SK-N-SH (cell line): ENCODE data around the gene SREBF2. TPM values are rescaled to one million over a fixed set of nuclear protein-coding genes. Genes with fewer than 3 reads are reported as not detected.

ENCODE experiments used
- CTCF ChIA-PET: fragments of 300-600, 350-600 bp; formaldehyde crosslinking; extraction: SDS; loops from one replicate; lab custom pipeline; 2021; lab: Yijun Ruan, JAX
- POLR2A ChIA-PET: fragments of 350-600 bp; sonication (Branson Sonifier 250); formaldehyde crosslinking; extraction: SDS; loops from one replicate; lab custom pipeline; 2020; ENCODE audit warnings: antibody characterized with exemption, inconsistent platforms; lab: Yijun Ruan, JAX
- DNase-seq: peaks from one replicate; pipeline ENCODE4 v3.0.0; 2012
- H2AFZ ChIP-seq: fragments of 200-600 bp; sonication (generic); 2 replicates; pipeline ENCODE4 v1.8.1; 2016; ENCODE audit warnings: antibody characterized with exemption, mild to moderate bottlenecking, low read depth
- H3F3A ChIP-seq: fragments of 200-600 bp; sonication (generic); replicated peaks from 2 replicates; pipeline ENCODE3; 2016; ENCODE audit warnings: antibody characterized with exemption, mild to moderate bottlenecking; ENCODE audit not compliant: insufficient read depth
- H3K27ac ChIP-seq, 2 experiments: fragments of 200-500 bp in 1 of 2; fragments of 200-600 bp in 1 of 2; sonication (Bioruptor generic) in 1 of 2; sonication (generic), shearing (Covaris generic) in 1 of 2; 2 replicates each; pipeline versions ENCODE4 v1.5.1 to v1.6.1; 2014 to 2016; ENCODE audit warnings: low read depth in 2 of 2, inconsistent platforms in 1 of 2, low read length in 1 of 2, mild to moderate bottlenecking in 1 of 2, mixed read lengths in 1 of 2
- H3K27me3 ChIP-seq: fragments of 200-600 bp; sonication (generic), shearing (Covaris generic); 2 replicates; pipeline ENCODE4 v1.6.1; 2016; ENCODE audit warnings: mixed run types; ENCODE audit not compliant: insufficient read depth
- H3K36me3 ChIP-seq, 2 experiments: fragments of 200-500 bp in 1 of 2; fragments of 200-600 bp in 1 of 2; sonication (Bioruptor generic) in 1 of 2; sonication (generic) in 1 of 2; replicated peaks in 1 of 2; 2 replicates each; pipeline versions ENCODE3 to v1.5.1; 2014 to 2016; ENCODE audit warnings: low read length in 1 of 2, mild to moderate bottlenecking in 1 of 2; ENCODE audit not compliant: insufficient read depth in 2 of 2, control insufficient read depth in 1 of 2
- H3K4me1 ChIP-seq, 2 experiments: fragments of 200-500 bp in 1 of 2; fragments of 200-600 bp in 1 of 2; sonication (Bioruptor generic) in 1 of 2; sonication (generic), shearing (Covaris generic) in 1 of 2; 2 replicates each; pipeline versions ENCODE4 v1.5.1 to v1.6.1; 2014 to 2016; ENCODE audit warnings: low read depth in 1 of 2, low read length in 1 of 2, mixed run types in 1 of 2; ENCODE audit not compliant: insufficient read depth in 2 of 2, control insufficient read depth in 1 of 2
- H3K4me2 ChIP-seq: fragments of 200-600 bp; sonication (generic), shearing (Covaris generic); 2 replicates; pipeline ENCODE4 v1.6.1; 2017; ENCODE audit warnings: mixed run types
- H3K4me3 ChIP-seq, 2 experiments: fragments of 200-500 bp in 1 of 2; fragments of 200-600 bp in 1 of 2; sonication (Bioruptor generic) in 1 of 2; sonication (generic), shearing (Covaris generic) in 1 of 2; 2 replicates each; pipeline versions ENCODE4 v1.5.1 to v1.8.1; 2014 to 2016; ENCODE audit warnings: low read depth in 2 of 2, inconsistent platforms in 1 of 2, low read length in 1 of 2, mild to moderate bottlenecking in 1 of 2, mixed read lengths in 1 of 2, moderate library complexity in 1 of 2
- H3K79me2 ChIP-seq: fragments of 200-600 bp; sonication (generic); 2 replicates; pipeline ENCODE4 v1.8.1; 2017; ENCODE audit warnings: mild to moderate bottlenecking; ENCODE audit not compliant: insufficient read depth
- H3K9ac ChIP-seq: fragments of 200-600 bp; sonication (generic); 2 replicates; pipeline ENCODE4 v1.6.1; 2017; ENCODE audit warnings: mixed run types
- H3K9me2 ChIP-seq: fragments of 200-600 bp; sonication (generic); 2 replicates; pipeline ENCODE4 v1.6.1; 2017; ENCODE audit warnings: mixed run types
- H3K9me3 ChIP-seq: fragments of 200-600 bp; sonication (generic); 2 replicates; pipeline ENCODE4 v1.6.1; 2017; ENCODE audit warnings: mixed run types, mild to moderate bottlenecking, moderate library complexity
- H4K20me1 ChIP-seq: fragments of 200-600 bp; sonication (generic); 2 replicates; pipeline ENCODE4 v1.6.1; 2017; ENCODE audit warnings: mild to moderate bottlenecking, mixed run types; ENCODE audit not compliant: insufficient read depth
- CHD2 ChIP-seq: fragments of 150-350 bp; IDR thresholded peaks from 2 replicates; pipeline ENCODE4 v1.6.1; 2018; ENCODE audit warnings: low read length; ENCODE audit not compliant: partially characterized antibody
- CTCF ChIP-seq: fragments of 200-600 bp; sonication (generic); IDR thresholded peaks from 2 replicates; pipeline ENCODE4 v1.6.1; 2017; ENCODE audit warnings: antibody characterized with exemption, mild to moderate bottlenecking, moderate library complexity
- ELF1 ChIP-seq: IDR thresholded peaks from 2 replicates; pipeline ENCODE4 v1.4.0; 2012
- EZH2phosphoT487 ChIP-seq: fragments of 200-600 bp; sonication (generic); IDR thresholded peaks from 2 replicates; pipeline ENCODE4 v1.6.1; 2017; ENCODE audit warnings: low read depth, mixed run types, mild to moderate bottlenecking, antibody characterized with exemption, moderate library complexity, borderline replicate concordance
- FOSL2 ChIP-seq: IDR thresholded peaks from 2 replicates; pipeline ENCODE4 v1.4.0; 2012; ENCODE audit warnings: low read depth, mild to moderate bottlenecking, moderate library complexity, borderline replicate concordance
- FOXJ3 ChIP-seq: sonication (generic); formaldehyde crosslinking; IDR thresholded peaks from 2 replicates; pipeline ENCODE4 v1.5.1; 2020; ENCODE audit warnings: mild to moderate bottlenecking, missing genetic modification reagents
- GABPA ChIP-seq: IDR thresholded peaks from 2 replicates; pipeline ENCODE4 v1.4.0; 2012; ENCODE audit warnings: low read depth, mild to moderate bottlenecking
- IRF3 ChIP-seq: fragments of 150-350 bp; IDR thresholded peaks from 2 replicates; pipeline ENCODE4 v1.6.1; 2016; ENCODE audit warnings: mild to moderate bottlenecking, low read depth, low read length
- JUND ChIP-seq: IDR thresholded peaks from 2 replicates; pipeline ENCODE4 v1.4.0; 2012
- MAX ChIP-seq: IDR thresholded peaks from 2 replicates; pipeline ENCODE4 v1.4.0; 2012; ENCODE audit warnings: low read depth
- MEF2A ChIP-seq: IDR thresholded peaks from 2 replicates; pipeline ENCODE4 v1.4.0; 2012; ENCODE audit warnings: low read depth, borderline replicate concordance
- MXI1 ChIP-seq: IDR thresholded peaks from 2 replicates; pipeline ENCODE4 v1.6.1; 2012; ENCODE audit warnings: mild to moderate bottlenecking, low read depth, low read length, improper control_type of control experiment
- NRF1 ChIP-seq: IDR thresholded peaks from 2 replicates; pipeline ENCODE4 v1.6.1; 2012; ENCODE audit warnings: low read depth, mild to moderate bottlenecking, low read length
- PBX3 ChIP-seq: IDR thresholded peaks from 2 replicates; pipeline ENCODE4; 2012
- POLR2AphosphoS5 ChIP-seq: IDR thresholded peaks from 2 replicates; pipeline ENCODE4 v1.6.1; 2012; ENCODE audit warnings: low read depth, low read length
- RAD21 ChIP-seq: IDR thresholded peaks from 2 replicates; pipeline ENCODE4 v1.6.1; 2012; ENCODE audit warnings: mild to moderate bottlenecking, low read length
- RCOR1 ChIP-seq: fragments of 150-350 bp; IDR thresholded peaks from 2 replicates; pipeline ENCODE4 v1.6.1; 2017; ENCODE audit warnings: antibody characterized with exemption, low read length
- SMC3 ChIP-seq: IDR thresholded peaks from 2 replicates; pipeline ENCODE4 v1.6.1; 2012; ENCODE audit warnings: low read depth, low read length, improper control_type of control experiment
- TAF1 ChIP-seq: IDR thresholded peaks from 2 replicates; pipeline ENCODE4 v1.6.1; 2012; ENCODE audit warnings: low read depth, mild to moderate bottlenecking, low read length, moderate library complexity, borderline replicate concordance
- TCF12 ChIP-seq: IDR thresholded peaks from 2 replicates; pipeline ENCODE4 v1.4.0; 2012
- USF2 ChIP-seq: fragments of 150-350 bp; IDR thresholded peaks from 2 replicates; pipeline ENCODE4 v1.6.1; 2017; ENCODE audit warnings: antibody characterized with exemption, low read length, low read depth, borderline replicate concordance
- YY1 ChIP-seq: IDR thresholded peaks from 2 replicates; pipeline ENCODE4 v1.4.0; 2012; ENCODE audit warnings: low read depth, mild to moderate bottlenecking
- WGBS: methylation state at CpG from one replicate; pipeline ENCODE4 v1.1.6; 2017; ENCODE audit warnings: low lambda C conversion rate; 5-methylcytosine and 5-hydroxymethylcytosine counted together
- polyA plus RNA-seq, 3 experiments: library from polyadenylated mRNA; depleted of rRNA; stranded (reverse); fragments of >200 nt; gene quantifications; 2 replicates each; pipeline ENCODE4 v1.2.3, GENCODE V29; 2012

The SREBF2 gene
- polyA plus RNA-seq, 1 of the 3 experiments (the other 2 are of a cell fraction), result 7.5 TPM

GRCh38 chr22:41836551-41836950 lies 3.6 kb downstream of the SREBF2 start:
- Histone ChIP-seq H3K4me1 (no peaks in the 10 kb centered on the region; a peak in 1 of 4 replicates), H3K27ac (no peak overlapping the region), H3K36me3 (no peaks in the 10 kb centered on the region), H3F3A (no peaks in the 10 kb centered on the region), H4K20me1 (no peaks in the 10 kb centered on the region), H3K27me3 (no peaks in the 10 kb centered on the region), H3K9ac (no peak overlapping the region), H3K4me3 (no peak overlapping the region), H3K9me3 (no peaks in the 10 kb centered on the region), H3K79me2 (0 out of 2 replicates have a peak, but pooled peaks cover 7% of the 10 kb centered on the region), H3K9me2 (no peaks in the 10 kb centered on the region), H3K4me2 (no peak overlapping the region), H2AFZ (no peak overlapping the region)
- POLR2A ChIA-PET, result no interaction called here
- 80% methylated on average over 1 of the region's 2 CpGs for WGBS
- DNase-seq, result no peak
- TF ChIP-seq IRF3 (no peak), MXI1 (no peak), PBX3 (no peak), MAX (no peak), FOSL2 (no peak), YY1 (no peak), ELF1 (no peak), MEF2A (no peak), RAD21 (no peak), JUND (no peak), CHD2 (no peak), GABPA (no peak), EZH2phosphoT487 (no peak), RCOR1 (no peak), SMC3 (no peak), TCF12 (no peak), FOXJ3 (CRISPR knock-in tag) (no peak)
- CTCF ChIA-PET, result interaction anchor here (0.7 to 0.9 kb wide), 2 partner anchors 18 to 115 kb away, joined by 3 to 5 read pairs; partner anchors contain the start of gene SMIM45

- Histone ChIP-seq H3K4me2 (no peak overlapping the region), H3K9ac (no peak overlapping the region), H3K27me3 (no peaks in the 10 kb centered on the region), H3K9me3 (no peaks in the 10 kb centered on the region), H2AFZ (no peak overlapping the region), H3K9me2 (no peaks in the 10 kb centered on the region), H3K36me3 (no peaks in the 10 kb centered on the region), H3K4me1 (no peaks in the 10 kb centered on the region), H3F3A (no peaks in the 10 kb centered on the region), H4K20me1 (no peaks in the 10 kb centered on the region), H3K79me2 (0 out of 2 replicates have a peak, but pooled peaks cover 7% of the 10 kb centered on the region), H3K4me3 (no peak overlapping the region), H3K27ac (no peak overlapping the region)
- CTCF ChIA-PET, result interaction anchor here (1.3 kb wide), 1 partner anchor 17 kb away, joined by 3 read pairs; no protein-coding TSS in a partner anchor
- WGBS, result 72% methylated on average over 1 of the region's 1 CpG
- no peak for DNase-seq
- TF ChIP-seq FOXJ3 (CRISPR knock-in tag), result no peak
- no peak for TF ChIP-seq POLR2AphosphoS5
- TF ChIP-seq YY1, result no peak
- no peak for TF ChIP-seq NRF1
- TF ChIP-seq MEF2A, result no peak
- no peak for TF ChIP-seq TAF1
- TF ChIP-seq CTCF, result no peak
- TF ChIP-seq MAX, result no peak
- no peak for TF ChIP-seq JUND
- no peak for TF ChIP-seq USF2
- POLR2A ChIA-PET, result interaction anchor here (0.6 kb wide), 1 partner anchor 164 kb away, joined by 3 read pairs; no protein-coding TSS in a partner anchor
These were observed 6.1 kb downstream of the SREBF2 start for GRCh38 chr22:41838842-41839618.
